ENCODE data around the gene GLOD4.
"Not testable (repeated sequence)": the region's sequence is repeated elsewhere in the genome, so short reads cannot be mapped to it uniquely, and the experiment has no call there.

The GLOD4 gene

GRCh38 chr17:807523-808294 lies 25.6 kb upstream of the GLOD4 start:
- H3K4me1 ChIP-seq (ENCODE audit: insufficient read depth, low read length): peaks cover 29% of the 10 kb centered on the region
- no peak overlapping the region for H3K4me3 ChIP-seq (ENCODE audit: low read length)
- peaks cover 23% of the 10 kb centered on the region for H3K36me3 ChIP-seq (ENCODE audit: insufficient read depth, low read length)
- H2AFZ ChIP-seq (ENCODE audit: low read depth, low read length): no peak overlapping the region
- H3K9me3 ChIP-seq (ENCODE audit: low read length): no peaks in the 10 kb centered on the region
- H3K27me3 ChIP-seq (ENCODE audit: insufficient read depth, low read length): no peaks in the 10 kb centered on the region

GRCh38 chr17:806781-807522 lies 24.9 kb upstream of the GLOD4 start:
- H3K27me3 ChIP-seq (ENCODE audit: insufficient read depth, low read length): no peaks in the 10 kb centered on the region
- no peak overlapping the region for H3K4me3 ChIP-seq (ENCODE audit: low read length)
- no peaks in the 10 kb centered on the region for H3K9me3 ChIP-seq (ENCODE audit: low read length)
- H2AFZ ChIP-seq (ENCODE audit: low read depth, low read length): no peak overlapping the region
- peaks cover 20% of the 10 kb centered on the region for H3K36me3 ChIP-seq (ENCODE audit: insufficient read depth, low read length)
- peaks cover 29% of the 10 kb centered on the region for H3K4me1 ChIP-seq (ENCODE audit: insufficient read depth, low read length)

- H3K9me3 ChIP-seq (ENCODE audit: low read length): no peaks in the 10 kb centered on the region
- peaks cover 29% of the 10 kb centered on the region for H3K4me1 ChIP-seq (ENCODE audit: insufficient read depth, low read length)
- H3K27me3 ChIP-seq (ENCODE audit: insufficient read depth, low read length): no peaks in the 10 kb centered on the region
- no peak overlapping the region for H3K4me3 ChIP-seq (ENCODE audit: low read length)
- peaks cover 24% of the 10 kb centered on the region for H3K36me3 ChIP-seq (ENCODE audit: insufficient read depth, low read length)
- no peak overlapping the region for H2AFZ ChIP-seq (ENCODE audit: low read depth, low read length)
Measured at GRCh38 chr17:806346-806745, 24.3 kb upstream of the GLOD4 start.

- peaks cover 27% of the 10 kb centered on the region for H3K36me3 ChIP-seq (ENCODE audit: insufficient read depth, low read length)
- H3K4me3 ChIP-seq (ENCODE audit: low read length); H3K9me3 ChIP-seq (ENCODE audit: low read length); H2AFZ ChIP-seq (ENCODE audit: low read depth, low read length); H3K27me3 ChIP-seq (ENCODE audit: insufficient read depth, low read length): not testable (repeated sequence)
- H3K4me1 ChIP-seq (ENCODE audit: insufficient read depth, low read length): peaks cover 29% of the 10 kb centered on the region
Measured at GRCh38 chr17:805886-806285, 23.8 kb upstream of the GLOD4 start.

- H3K36me3 ChIP-seq (ENCODE audit: insufficient read depth, low read length): peaks cover 30% of the 10 kb centered on the region
- H3K4me1 ChIP-seq (ENCODE audit: insufficient read depth, low read length): peaks cover 29% of the 10 kb centered on the region
- no peak overlapping the region for H3K4me3 ChIP-seq (ENCODE audit: low read length)
- no peaks in the 10 kb centered on the region for H3K27me3 ChIP-seq (ENCODE audit: insufficient read depth, low read length)
- H2AFZ ChIP-seq (ENCODE audit: low read depth, low read length): no peak overlapping the region
- no peaks in the 10 kb centered on the region for H3K9me3 ChIP-seq (ENCODE audit: low read length)
Measured at GRCh38 chr17:804541-805435, 22.7 kb upstream of the GLOD4 start.

GRCh38 chr17:802901-803881 lies 21.1 kb upstream of the GLOD4 start:
- no peaks in the 10 kb centered on the region for H3K27me3 ChIP-seq (ENCODE audit: insufficient read depth, low read length)
- H2AFZ ChIP-seq (ENCODE audit: low read depth, low read length): no peak overlapping the region
- H3K4me3 ChIP-seq (ENCODE audit: low read length): no peak overlapping the region
- H3K36me3 ChIP-seq (ENCODE audit: insufficient read depth, low read length): peaks cover 36% of the 10 kb centered on the region
- H3K4me1 ChIP-seq (ENCODE audit: insufficient read depth, low read length): peaks cover 29% of the 10 kb centered on the region
- no peaks in the 10 kb centered on the region for H3K9me3 ChIP-seq (ENCODE audit: low read length)

- Histone ChIP-seq H3K4me1 (ENCODE audit: insufficient read depth, low read length) (peaks cover 29% of the 10 kb centered on the region), H3K27me3 (ENCODE audit: insufficient read depth, low read length) (no peaks in the 10 kb centered on the region), H2AFZ (ENCODE audit: low read depth, low read length) (no peak overlapping the region), H3K36me3 (ENCODE audit: insufficient read depth, low read length) (peaks cover 36% of the 10 kb centered on the region), H3K9me3 (ENCODE audit: low read length) (no peaks in the 10 kb centered on the region), H3K4me3 (ENCODE audit: low read length) (no peak overlapping the region)
Measured at GRCh38 chr17:802481-802880, 20.4 kb upstream of the GLOD4 start.

- no peaks in the 10 kb centered on the region for H3K9me3 ChIP-seq (ENCODE audit: low read length)
- peaks cover 28% of the 10 kb centered on the region for H3K4me1 ChIP-seq (ENCODE audit: insufficient read depth, low read length)
Measured at GRCh38 chr17:801660-802059, 19.6 kb upstream of the GLOD4 start.

GRCh38 chr17:800446-801242 lies 18.6 kb upstream of the GLOD4 start:
- peaks cover 51% of the 10 kb centered on the region for H3K36me3 ChIP-seq (ENCODE audit: insufficient read depth, low read length)
- no peaks in the 10 kb centered on the region for H3K27me3 ChIP-seq (ENCODE audit: insufficient read depth, low read length)
- H3K9me3 ChIP-seq (ENCODE audit: low read length): no peaks in the 10 kb centered on the region
- H2AFZ ChIP-seq (ENCODE audit: low read depth, low read length): no peak overlapping the region
- peaks cover 24% of the 10 kb centered on the region for H3K4me1 ChIP-seq (ENCODE audit: insufficient read depth, low read length)
- no peak overlapping the region for H3K4me3 ChIP-seq (ENCODE audit: low read length)

More at GRCh38 chr17:801660-802059, 19.6 kb upstream of the GLOD4 start:
- Histone ChIP-seq H3K4me3 (ENCODE audit: low read length) (no peak overlapping the region), H3K36me3 (ENCODE audit: insufficient read depth, low read length) (peaks cover 44% of the 10 kb centered on the region), H3K27me3 (ENCODE audit: insufficient read depth, low read length) (no peaks in the 10 kb centered on the region), H2AFZ (ENCODE audit: low read depth, low read length) (no peak overlapping the region)

GRCh38 chr17:799261-799660 lies 17.2 kb upstream of the GLOD4 start:
- peaks cover 51% of the 10 kb centered on the region for H3K36me3 ChIP-seq (ENCODE audit: insufficient read depth, low read length)
- H3K9me3 ChIP-seq (ENCODE audit: low read length): no peaks in the 10 kb centered on the region
- no peak overlapping the region for H2AFZ ChIP-seq (ENCODE audit: low read depth, low read length)
- H3K4me3 ChIP-seq (ENCODE audit: low read length): no peak overlapping the region
- peaks cover 26% of the 10 kb centered on the region for H3K4me1 ChIP-seq (ENCODE audit: insufficient read depth, low read length)
- H3K27me3 ChIP-seq (ENCODE audit: insufficient read depth, low read length): no peaks in the 10 kb centered on the region

- Histone ChIP-seq H3K36me3 (ENCODE audit: insufficient read depth, low read length) (peaks cover 50% of the 10 kb centered on the region), H3K9me3 (ENCODE audit: low read length) (no peaks in the 10 kb centered on the region), H2AFZ (ENCODE audit: low read depth, low read length) (no peak overlapping the region), H3K4me1 (ENCODE audit: insufficient read depth, low read length) (peaks cover 16% of the 10 kb centered on the region), H3K4me3 (ENCODE audit: low read length) (no peak overlapping the region), H3K27me3 (ENCODE audit: insufficient read depth, low read length) (no peaks in the 10 kb centered on the region)
Measured at GRCh38 chr17:798246-798645, 16.2 kb upstream of the GLOD4 start.
